ENCODE results near the gene SLC35E2B. TPM values are rescaled to one million over a fixed set of nuclear protein-coding genes. Genes with fewer than 3 reads are reported as not detected.
A peak's percentile ranks its signal among the peaks of the same experiment; 100 is the strongest.
"Not testable (repeated sequence)": the region's sequence is repeated elsewhere in the genome, so short reads cannot be mapped to it uniquely, and the experiment has no call there.

SLC35E2B gene
- total RNA-seq, 2 experiments from 2014 or later = 62.5 to 65.0 TPM

- CTCF ChIA-PET = interaction anchor here (1.1 to 3.1 kb wide), 2 partner anchors 10 to 65 kb away, joined by 4 to 13 read pairs; no protein-coding TSS in a partner anchor
- H3K27ac Mint-ChIP-seq; H3K27me3 Mint-ChIP-seq; DNase-seq; H3K9me3 Mint-ChIP-seq; H3K4me3 Mint-ChIP-seq; H3K36me3 Mint-ChIP-seq (ENCODE audit: low read depth); POLR2A ChIA-PET: not testable (repeated sequence)
- H3K4me1 Mint-ChIP-seq = peaks cover 19% of the 10 kb centered on the region
Measured at GRCh38 chr1:1664318-1664717, 28.3 kb downstream of the SLC35E2B start.

GRCh38 chr1:1662830-1663560 is 29.6 kb downstream of the SLC35E2B start:
- H3K27me3 Mint-ChIP-seq; H3K36me3 Mint-ChIP-seq (ENCODE audit: low read depth); CTCF ChIA-PET; H3K4me3 Mint-ChIP-seq; POLR2A ChIA-PET; DNase-seq; H3K9me3 Mint-ChIP-seq: not testable (repeated sequence)
- H3K4me1 Mint-ChIP-seq = peaks cover 21% of the 10 kb centered on the region
- H3K27ac Mint-ChIP-seq = peak overlapping the region; percentile 64

GRCh38 chr1:1662392-1662791 is 30.2 kb downstream of the SLC35E2B start:
- H3K27me3 Mint-ChIP-seq; H3K36me3 Mint-ChIP-seq (ENCODE audit: low read depth); DNase-seq; CTCF ChIA-PET; H3K9me3 Mint-ChIP-seq; POLR2A ChIA-PET; H3K4me3 Mint-ChIP-seq: not testable (repeated sequence)
- Mint-ChIP-seq H3K4me1 (peaks cover 19% of the 10 kb centered on the region), H3K27ac (peak overlapping the region; percentile 64)

GRCh38 chr1:1658583-1659549 is 33.7 kb downstream of the SLC35E2B start, which contains the start of gene CDK11B:
Gene CDK11B (minus strand): TSS chr1:1659004. CDS start chr1:1657485, 1,519 bp downstream.
- POLR2A ChIA-PET = interaction anchor here (0.6 kb wide), 1 partner anchor 121 kb away, joined by 3 read pairs; no protein-coding TSS in a partner anchor

GRCh38 chr1:1648265-1648664 is 44.3 kb downstream of the SLC35E2B start:
- CTCF ChIA-PET, H3K27me3 Mint-ChIP-seq, H3K4me3 Mint-ChIP-seq, DNase-seq, POLR2A ChIA-PET, H3K9me3 Mint-ChIP-seq, H3K27ac Mint-ChIP-seq, H3K4me1 Mint-ChIP-seq: not testable (repeated sequence)
- peaks cover 43% of the 10 kb centered on the region for H3K36me3 Mint-ChIP-seq (ENCODE audit: low read depth)

More at GRCh38 chr1:1658583-1659549, 33.7 kb downstream of the SLC35E2B start, which contains the start of gene CDK11B:
- H3K9me3 Mint-ChIP-seq, H3K27me3 Mint-ChIP-seq, CTCF ChIA-PET: not testable (repeated sequence)
- DNase-seq = peak; percentile 95
- Mint-ChIP-seq H3K4me1 (peaks cover 20% of the 10 kb centered on the region), H3K27ac (peak within 1 kb of the TSS; percentile 100), H3K4me3 (peak within 1 kb of the TSS; percentile 97), H3K36me3 (ENCODE audit: low read depth) (peaks cover 11% of the 10 kb centered on the region)

- POLR2A ChIA-PET, CTCF ChIA-PET, H3K27ac Mint-ChIP-seq, H3K27me3 Mint-ChIP-seq, H3K4me3 Mint-ChIP-seq, H3K9me3 Mint-ChIP-seq, H3K4me1 Mint-ChIP-seq, DNase-seq: not testable (repeated sequence)
- H3K36me3 Mint-ChIP-seq (ENCODE audit: low read depth) = peaks cover 43% of the 10 kb centered on the region
Measured at GRCh38 chr1:1647567-1648241, 44.9 kb downstream of the SLC35E2B start.

- H3K27ac Mint-ChIP-seq, H3K9me3 Mint-ChIP-seq, H3K4me1 Mint-ChIP-seq, H3K4me3 Mint-ChIP-seq, CTCF ChIA-PET, DNase-seq, POLR2A ChIA-PET, H3K27me3 Mint-ChIP-seq: not testable (repeated sequence)
- H3K36me3 Mint-ChIP-seq (ENCODE audit: low read depth) = peaks cover 33% of the 10 kb centered on the region
Measured at GRCh38 chr1:1646326-1646725, 46.3 kb downstream of the SLC35E2B start.

GRCh38 chr1:1640711-1641461 is 51.7 kb downstream of the SLC35E2B start:
- H3K4me1 Mint-ChIP-seq; POLR2A ChIA-PET; H3K27me3 Mint-ChIP-seq; H3K9me3 Mint-ChIP-seq; CTCF ChIA-PET; H3K27ac Mint-ChIP-seq; H3K4me3 Mint-ChIP-seq; H3K36me3 Mint-ChIP-seq (ENCODE audit: low read depth); DNase-seq: not testable (repeated sequence)

- H3K9me3 Mint-ChIP-seq; H3K4me1 Mint-ChIP-seq; H3K4me3 Mint-ChIP-seq; CTCF ChIA-PET; DNase-seq; POLR2A ChIA-PET; H3K27ac Mint-ChIP-seq; H3K27me3 Mint-ChIP-seq; H3K36me3 Mint-ChIP-seq (ENCODE audit: low read depth): not testable (repeated sequence)
Measured at GRCh38 chr1:1640081-1640480, 52.5 kb downstream of the SLC35E2B start.

GRCh38 chr1:1639368-1639767 is 53.2 kb downstream of the SLC35E2B start:
- DNase-seq; H3K27me3 Mint-ChIP-seq; H3K9me3 Mint-ChIP-seq; CTCF ChIA-PET; H3K36me3 Mint-ChIP-seq (ENCODE audit: low read depth); POLR2A ChIA-PET; H3K4me3 Mint-ChIP-seq; H3K4me1 Mint-ChIP-seq; H3K27ac Mint-ChIP-seq: not testable (repeated sequence)

- H3K4me1 Mint-ChIP-seq; H3K4me3 Mint-ChIP-seq; H3K27ac Mint-ChIP-seq; H3K36me3 Mint-ChIP-seq (ENCODE audit: low read depth); H3K9me3 Mint-ChIP-seq; POLR2A ChIA-PET; CTCF ChIA-PET; DNase-seq; H3K27me3 Mint-ChIP-seq: not testable (repeated sequence)
Measured at GRCh38 chr1:1638528-1638927, 54.1 kb downstream of the SLC35E2B start.

GRCh38 chr1:1637479-1637875 is 55.1 kb downstream of the SLC35E2B start:
- H3K4me1 Mint-ChIP-seq; H3K27ac Mint-ChIP-seq; CTCF ChIA-PET; POLR2A ChIA-PET; DNase-seq; H3K4me3 Mint-ChIP-seq; H3K27me3 Mint-ChIP-seq; H3K36me3 Mint-ChIP-seq (ENCODE audit: low read depth); H3K9me3 Mint-ChIP-seq: not testable (repeated sequence)
